ENCODE data around the gene IGFBP2.
A peak's percentile ranks its signal among the peaks of the same experiment; 100 is the strongest.

The IGFBP2 gene

GRCh38 chr2:216635701-216636550 is 2.7 kb downstream of the IGFBP2 start:
- CTCF ChIA-PET, result interaction anchor here (0.7 kb wide), 2 partner anchors 98 to 762 kb away, joined by 3 read pairs; no protein-coding TSS in a partner anchor
- POLR2A ChIA-PET (ENCODE audit: low non-redundant PET), result interaction anchor here (0.6 kb wide), 1 partner anchor 16 kb away, joined by 4 read pairs; no protein-coding TSS in a partner anchor
- no peak for DNase-seq (ENCODE audit: low spot score)
- TF ChIP-seq, protein P1, sequence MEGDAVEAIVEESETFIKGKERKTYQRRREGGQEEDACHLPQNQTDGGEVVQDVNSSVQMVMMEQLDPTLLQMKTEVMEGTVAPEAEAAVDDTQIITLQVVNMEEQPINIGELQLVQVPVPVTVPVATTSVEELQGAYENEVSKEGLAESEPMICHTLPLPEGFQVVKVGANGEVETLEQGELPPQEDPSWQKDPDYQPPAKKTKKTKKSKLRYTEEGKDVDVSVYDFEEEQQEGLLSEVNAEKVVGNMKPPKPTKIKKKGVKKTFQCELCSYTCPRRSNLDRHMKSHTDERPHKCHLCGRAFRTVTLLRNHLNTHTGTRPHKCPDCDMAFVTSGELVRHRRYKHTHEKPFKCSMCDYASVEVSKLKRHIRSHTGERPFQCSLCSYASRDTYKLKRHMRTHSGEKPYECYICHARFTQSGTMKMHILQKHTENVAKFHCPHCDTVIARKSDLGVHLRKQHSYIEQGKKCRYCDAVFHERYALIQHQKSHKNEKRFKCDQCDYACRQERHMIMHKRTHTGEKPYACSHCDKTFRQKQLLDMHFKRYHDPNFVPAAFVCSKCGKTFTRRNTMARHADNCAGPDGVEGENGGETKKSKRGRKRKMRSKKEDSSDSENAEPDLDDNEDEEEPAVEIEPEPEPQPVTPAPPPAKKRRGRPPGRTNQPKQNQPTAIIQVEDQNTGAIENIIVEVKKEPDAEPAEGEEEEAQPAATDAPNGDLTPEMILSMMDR (conservative IDR thresholded peaks at IDR 0.05; ENCODE audit: low read depth), result no peak
- peak overlapping the region; percentile 95 for H3K27ac ChIP-seq

DNA sequence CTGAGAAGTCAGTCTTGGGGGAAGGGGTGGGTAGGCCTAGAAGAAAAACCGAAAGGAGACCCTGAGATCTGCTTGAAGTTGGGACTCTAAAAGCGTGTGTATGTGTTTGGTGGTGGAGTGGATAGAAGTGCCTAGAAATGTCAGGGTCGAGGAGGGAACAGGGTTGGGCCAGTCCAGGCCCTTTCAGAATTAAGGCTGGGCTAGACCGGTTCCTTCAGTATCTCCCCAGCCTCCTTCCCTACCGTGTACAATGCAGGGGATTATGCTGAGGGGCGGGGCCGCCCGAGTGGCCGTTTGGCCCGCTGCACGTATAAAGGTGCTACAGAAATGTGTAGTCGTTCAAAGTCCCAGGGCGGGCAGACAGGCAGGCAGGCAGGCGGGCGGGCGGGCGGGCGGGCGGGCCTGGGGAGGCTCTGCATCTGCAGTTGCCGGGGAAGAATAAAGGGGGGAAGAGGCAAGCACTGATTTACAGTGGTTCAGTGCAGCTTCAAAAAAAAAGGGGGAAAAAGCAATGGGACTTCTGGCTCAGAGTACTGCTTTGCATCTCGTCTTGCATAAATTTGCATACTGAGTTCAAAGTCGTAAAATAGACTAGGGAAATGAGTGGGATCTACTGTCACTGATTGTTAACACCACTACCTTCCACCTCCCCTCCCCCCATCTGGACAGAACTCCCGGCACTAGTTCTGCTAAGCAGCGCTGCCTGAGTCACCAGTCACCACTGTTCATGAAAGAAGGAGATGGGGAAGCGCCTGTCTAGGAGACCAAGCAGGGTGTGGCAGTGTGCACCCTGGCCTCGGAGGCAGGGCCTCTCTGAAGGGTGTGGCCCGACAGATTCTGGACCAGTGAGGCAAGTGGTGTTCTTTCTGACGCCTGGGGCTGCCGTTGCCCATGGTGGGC is 3.6 kb downstream of the IGFBP2 start:
- ChIA-PET POLR2A (ENCODE audit: low non-redundant PET) (interaction anchor here (0.6 kb wide), 1 partner anchor 17 kb away, joined by 4 read pairs; no protein-coding TSS in a partner anchor), CTCF (interaction anchor here (0.7 kb wide), 2 partner anchors 15 to 97 kb away, joined by 3 read pairs; no protein-coding TSS in a partner anchor)
- peak overlapping the region; percentile 95 for H3K27ac ChIP-seq
- TF ChIP-seq, protein P1 (conservative IDR thresholded peaks at IDR 0.05; ENCODE audit: low read depth), result no peak
- peak; percentile 75 for DNase-seq (ENCODE audit: low spot score)

DNA sequence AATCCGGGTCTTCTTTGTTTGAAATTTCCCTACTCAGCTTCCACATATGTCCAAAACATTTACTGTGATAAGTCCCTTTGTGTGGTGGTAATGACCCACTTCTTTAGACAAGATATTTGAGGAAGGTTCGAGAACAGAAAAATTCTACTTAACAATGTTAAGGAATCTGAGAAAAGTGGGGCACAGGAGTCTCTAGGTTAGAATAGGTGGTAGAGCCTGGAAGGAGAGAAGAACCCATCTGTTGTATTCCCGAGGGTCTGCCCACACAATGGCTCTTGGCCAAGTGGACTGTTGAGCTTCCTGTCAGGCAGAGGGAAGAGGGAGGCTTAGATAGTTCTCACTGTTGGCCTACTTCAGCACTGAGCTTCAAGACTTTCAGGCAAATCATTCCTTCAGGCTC is 4.3 kb downstream of the IGFBP2 start:
- TF ChIP-seq, protein P1 (conservative IDR thresholded peaks at IDR 0.05; ENCODE audit: low read depth), result no peak
- CTCF ChIA-PET, result interaction anchor here (0.7 kb wide), 1 partner anchor 14 kb away, joined by 3 read pairs; no protein-coding TSS in a partner anchor
- POLR2A ChIA-PET (ENCODE audit: low non-redundant PET), result no interaction called here
- peak overlapping the region; percentile 95 for H3K27ac ChIP-seq
- no peak for DNase-seq (ENCODE audit: low spot score)

DNA sequence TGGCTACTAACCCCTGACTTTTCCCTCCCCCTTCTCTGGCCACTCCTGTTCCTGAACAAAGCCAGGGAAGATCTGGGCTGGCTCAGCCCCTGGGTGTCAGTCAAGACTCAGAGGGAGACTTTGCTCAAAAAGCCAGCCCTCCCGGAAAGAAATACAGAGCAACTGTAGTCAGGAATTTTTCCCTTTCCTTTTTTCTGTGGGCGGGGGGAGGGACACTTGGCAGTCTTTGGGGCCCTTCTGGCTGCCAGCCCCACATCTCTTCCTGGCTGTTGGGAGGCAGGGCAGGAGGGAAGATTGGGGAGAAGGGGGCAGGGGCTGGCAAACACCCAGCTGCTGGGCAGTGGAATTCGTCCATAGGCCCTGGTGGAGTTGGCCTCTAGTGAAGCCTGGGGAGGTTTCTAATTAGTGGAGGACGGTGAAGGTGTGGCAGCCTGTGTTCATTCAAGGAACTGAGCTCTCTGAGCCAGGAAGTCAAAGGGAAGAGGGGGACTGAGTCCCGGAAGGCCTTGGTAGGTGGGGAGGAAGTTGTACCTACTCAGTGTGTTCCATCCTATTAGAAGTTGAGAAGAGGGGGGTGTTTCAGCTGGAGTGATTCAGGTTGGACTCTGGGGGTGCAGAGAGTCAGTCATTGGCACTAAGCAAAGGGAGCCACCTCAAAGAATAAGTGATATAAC is 10.9 kb downstream of the IGFBP2 start:
- no peak for DNase-seq (ENCODE audit: low spot score)
- TF ChIP-seq, protein P1 (conservative IDR thresholded peaks at IDR 0.05; ENCODE audit: low read depth), result no peak
- CTCF ChIA-PET, result interaction anchor here (0.5 kb wide), 2 partner anchors 162 to 796 kb away, joined by 3 to 4 read pairs; no protein-coding TSS in a partner anchor
- POLR2A ChIA-PET (ENCODE audit: low non-redundant PET), result no interaction called here
- peak overlapping the region; percentile 77 for H3K27ac ChIP-seq

- TF ChIP-seq, protein P1 (conservative IDR thresholded peaks at IDR 0.05; ENCODE audit: low read depth), result no peak
- POLR2A ChIA-PET (ENCODE audit: low non-redundant PET), result no interaction called here
- no peak for DNase-seq (ENCODE audit: low spot score)
- no peak overlapping the region for H3K27ac ChIP-seq
- CTCF ChIA-PET, result interaction anchor here (0.5 kb wide), 1 partner anchor 163 kb away, joined by 4 read pairs; no protein-coding TSS in a partner anchor
Measured at GRCh38 chr2:216644842-216645635, 11.8 kb downstream of the IGFBP2 start.
